Right ventricle myocardium inferior (tissue), 1 donor: Measurements from ENCODE around the gene PTPRA. TPM values are rescaled to one million over a fixed set of nuclear protein-coding genes. Genes with fewer than 3 reads are reported as not detected.

ENCODE experiments used
- ATAC-seq: fragments of 200-7000 bp; cut with Tn5 transposase; one replicate; pipeline ENCODE4 v1.9.1; 2020; ENCODE audit warnings: mild to moderate bottlenecking, moderate library complexity
- DNase-seq: peaks from one replicate; pipeline ENCODE4 v3.0.0; 2021; ENCODE audit errors: missing footprints
- intact Hi-C: fragments of 100-400 bp; cut with DNase I; formaldehyde crosslinking; loops from one replicate; pipeline ENCODE4 v1.11.0; 2022
- total RNA-seq: library from RNA; stranded (reverse); fragmentation: NEBNext Ultra II Directional; extraction: Animal tissue kit (Norgen Biotek cat#: 25700); gene quantifications from one replicate; pipeline ENCODE4 v1.2.1, GENCODE V29; 2021
- donor health status: DM: no; HTN: yes; CAD: no; lungs with severe emphysema.

The PTPRA gene
- total RNA-seq, 1 donor from 2014 or later: 26.5 TPM

GRCh38 chr20:2907519-2907918 lies 34.2 kb downstream of the PTPRA start:
- intact Hi-C loops: no loop called here
- DNase-seq (no peak), ATAC-seq (no peak)

GRCh38 chr20:2909953-2910352 lies 36.7 kb downstream of the PTPRA start:
- no peak for ATAC-seq
- intact Hi-C loops: no loop called here
- no peak for DNase-seq

DNA sequence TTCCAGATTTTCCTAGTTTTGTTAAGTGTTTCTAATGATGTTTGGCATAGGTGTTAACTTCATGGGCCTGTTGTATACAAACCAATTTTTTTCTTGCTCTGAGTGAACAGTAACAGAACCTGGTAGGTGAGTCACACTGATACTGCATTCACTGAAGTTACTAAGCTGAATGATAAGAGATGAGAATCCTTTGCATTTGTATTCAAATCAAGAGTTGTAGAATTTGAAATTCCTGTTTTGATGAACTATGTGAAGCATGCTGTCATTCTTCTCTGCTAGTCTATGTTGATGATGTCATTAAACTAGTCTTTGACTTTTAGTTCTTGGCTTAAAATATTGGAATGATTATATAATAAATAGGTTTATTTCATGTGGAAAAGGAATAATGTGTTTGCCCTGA lies 37.9 kb downstream of the PTPRA start:
- intact Hi-C loops: no loop called here
- no peak for DNase-seq
- ATAC-seq: no peak

- intact Hi-C loops: no loop called here
- ATAC-seq (no peak), DNase-seq (no peak)
Measured at GRCh38 chr20:2914160-2914559, 40.9 kb downstream of the PTPRA start.

DNA sequence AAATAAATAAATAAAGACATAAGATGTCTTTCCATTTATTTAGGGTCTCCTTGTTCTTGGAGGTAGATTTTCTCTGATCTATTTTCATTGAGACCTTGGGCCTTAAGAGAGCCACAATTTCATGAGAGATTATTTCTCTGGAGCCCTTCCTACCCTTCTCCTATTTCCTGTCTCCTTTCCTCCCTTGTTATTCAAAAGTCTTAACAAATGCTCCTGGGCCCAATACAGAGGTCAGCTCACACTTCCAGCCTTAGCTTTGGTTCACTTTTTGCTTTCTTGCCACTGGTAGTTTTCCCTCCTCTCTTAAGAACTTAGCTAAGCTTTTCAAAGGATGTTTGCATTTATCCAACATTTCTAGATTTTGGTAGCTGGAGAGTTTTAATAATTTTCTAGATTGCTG lies 44.0 kb downstream of the PTPRA start:
- DNase-seq (no peak), ATAC-seq (no peak)
- intact Hi-C loops: no loop called here

GRCh38 chr20:2918096-2919049 lies 45.1 kb downstream of the PTPRA start:
- no peak for ATAC-seq
- no peak for DNase-seq
- intact Hi-C loops: no loop called here

- ATAC-seq (no peak), DNase-seq (no peak)
- intact Hi-C loops: no loop called here
Measured at GRCh38 chr20:2919518-2920245, 46.4 kb downstream of the PTPRA start.

DNA sequence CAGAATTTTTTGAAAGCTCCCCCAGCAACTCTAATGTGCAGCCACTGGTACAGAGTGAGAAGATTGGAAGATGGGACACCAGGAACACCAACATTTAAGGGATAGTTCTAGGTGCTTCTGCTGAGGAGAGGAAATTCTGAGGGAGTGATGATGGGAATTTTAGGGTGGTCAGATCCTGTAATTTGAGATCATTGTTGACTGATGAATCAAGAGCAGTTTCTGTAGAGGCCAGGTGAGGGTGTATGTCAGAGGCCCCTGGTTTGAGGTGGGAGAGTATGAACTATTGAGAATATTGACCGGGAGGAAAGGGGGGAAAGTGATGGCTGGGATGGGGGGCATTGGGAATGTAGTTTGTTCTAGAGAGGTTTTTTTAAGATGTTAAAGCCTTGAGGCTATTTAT lies 47.2 kb downstream of the PTPRA start:
- no peak for ATAC-seq
- no peak for DNase-seq
- intact Hi-C loops: no loop called here

- intact Hi-C loops: no loop called here
- ATAC-seq: no peak
- no peak for DNase-seq
Measured at GRCh38 chr20:2921506-2921905, 48.2 kb downstream of the PTPRA start.

- intact Hi-C loops: no loop called here
- no peak for ATAC-seq
- no peak for DNase-seq
Measured at GRCh38 chr20:2922957-2923356, 49.7 kb downstream of the PTPRA start.

GRCh38 chr20:2930538-2930937 lies 57.3 kb downstream of the PTPRA start:
- no peak for ATAC-seq
- intact Hi-C loops: no loop called here
- no peak for DNase-seq

DNA sequence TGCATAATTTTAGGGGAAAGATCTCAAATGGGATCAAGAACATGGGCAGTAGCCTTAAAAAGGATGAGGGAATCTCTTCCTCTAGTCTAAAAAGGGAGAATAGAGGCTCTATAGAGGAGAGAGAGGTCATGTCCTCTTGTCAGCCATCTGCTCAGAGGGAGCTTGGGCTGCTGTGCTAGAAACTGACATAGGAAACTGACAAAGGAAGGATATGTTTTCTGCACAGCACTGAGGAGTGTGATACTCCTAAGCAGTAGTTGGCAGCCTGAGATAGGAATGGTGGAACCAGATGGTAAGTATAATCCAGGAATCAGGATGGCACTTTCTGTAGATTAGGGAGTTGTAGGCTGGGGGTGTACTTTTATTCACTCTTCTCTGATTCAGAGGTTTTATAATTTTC lies 59.2 kb downstream of the PTPRA start:
- DNase-seq: no peak
- no peak for ATAC-seq
- intact Hi-C loops: no loop called here

DNA sequence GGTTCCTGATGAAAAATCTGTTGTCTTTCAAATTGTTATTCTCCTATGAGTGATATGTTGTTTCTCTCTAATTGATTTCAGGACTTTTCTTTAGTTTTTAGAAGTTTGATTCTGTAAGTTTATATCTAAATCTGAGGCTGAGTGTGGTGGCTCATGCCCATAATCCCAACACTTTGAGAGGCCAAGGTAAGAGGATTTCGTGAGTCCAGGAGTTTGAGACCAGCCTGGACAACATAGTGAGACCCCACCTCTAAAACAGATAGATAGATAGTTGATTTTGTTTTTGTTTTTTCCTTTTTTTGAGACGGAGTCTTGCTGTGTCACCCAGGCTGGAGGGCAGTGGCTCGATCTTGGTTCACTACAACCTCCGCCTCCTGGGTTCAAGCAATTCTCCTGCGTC lies 64.6 kb downstream of the PTPRA start:
- DNase-seq (no peak), ATAC-seq (no peak)
- intact Hi-C loops: no loop called here

- DNase-seq: no peak
- intact Hi-C loops: no loop called here
- ATAC-seq: no peak
Measured at GRCh38 chr20:2942439-2942838, 69.2 kb downstream of the PTPRA start.

GRCh38 chr20:2946988-2947961 lies 74.0 kb downstream of the PTPRA start:
- intact Hi-C loops: no loop called here
- no peak for DNase-seq
- ATAC-seq: peak; percentile 86

DNA sequence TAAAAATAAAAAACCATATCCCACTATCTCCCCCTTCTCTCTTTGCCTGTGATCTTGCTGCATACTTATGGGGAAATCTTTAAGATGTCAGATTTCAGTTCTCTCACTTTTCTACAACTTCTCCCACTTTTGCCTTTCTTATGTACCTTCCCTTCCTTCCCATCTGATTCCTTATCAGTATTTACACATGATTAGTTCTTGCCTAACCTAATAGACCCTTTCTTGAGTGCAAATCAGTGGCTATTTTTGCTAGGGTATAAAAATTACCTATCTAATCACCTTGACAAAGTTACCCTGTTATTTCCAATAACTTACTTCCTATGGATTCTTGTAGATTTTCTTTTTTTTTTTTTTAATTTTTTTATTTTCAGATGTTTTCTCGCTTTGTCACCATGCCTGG lies 75.7 kb downstream of the PTPRA start:
- intact Hi-C loops: no loop called here
- ATAC-seq: no peak

GRCh38 chr20:2952766-2953165 lies 79.5 kb downstream of the PTPRA start:
- intact Hi-C loops: no loop called here
- no peak for ATAC-seq
- DNase-seq: no peak

More for the DNA sequence above, 75.7 kb downstream of the PTPRA start:
- DNase-seq: no peak

DNA sequence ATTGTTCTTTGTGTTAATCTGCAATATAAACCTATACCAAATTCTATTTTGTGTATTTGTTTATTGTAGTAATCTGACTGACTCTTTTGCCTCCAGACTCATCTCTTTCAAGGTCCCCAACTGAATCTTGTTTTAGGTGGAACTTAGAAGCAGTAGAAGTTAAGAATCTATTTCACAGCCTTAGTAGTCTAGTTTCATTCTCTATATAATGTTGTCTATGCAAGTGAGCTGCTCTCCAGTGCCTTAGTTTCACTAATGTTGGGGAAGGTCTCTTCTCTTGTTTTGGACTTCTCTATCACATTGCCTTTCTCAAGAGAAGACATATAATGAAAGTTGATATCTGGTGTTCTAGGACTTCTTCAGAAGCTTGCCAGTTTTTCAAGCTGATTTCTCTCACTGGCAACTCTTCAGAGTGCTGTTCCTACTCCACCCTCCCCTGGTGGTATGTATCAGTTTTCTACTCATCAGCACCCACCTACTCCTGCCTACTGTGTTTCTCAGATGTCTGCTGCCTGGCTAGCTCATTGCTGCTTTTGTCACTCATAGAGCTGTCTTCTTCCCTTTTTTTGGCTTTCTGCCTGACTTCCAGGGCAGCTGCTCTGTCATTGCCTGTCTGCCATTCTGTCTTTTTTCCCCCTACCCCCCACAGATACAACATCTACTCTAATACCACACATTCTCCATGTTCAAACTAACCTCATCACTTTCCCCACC lies 82.1 kb downstream of the PTPRA start:
- intact Hi-C loops: no loop called here
- no peak for DNase-seq
- ATAC-seq: no peak
